Activated CD4-positive, alpha-beta T cell treated with anti-CD3 and anti-CD28 coated beads, Interleukin-2, amount 10 ng/mL, durations not matched to agents 7 days and 5 days (primary cell): Measurements from ENCODE around the gene SH3PXD2A. TPM values are rescaled to one million over a fixed set of nuclear protein-coding genes. Genes with fewer than 3 reads are reported as not detected.

Source experiments
- CTCF ChIA-PET: fragments of 350-600 bp; sonication (Branson Sonifier 250); formaldehyde crosslinking; loops from one replicate; lab custom pipeline; 2021; ENCODE audit warnings: antibody characterized with exemption; lab: Charles Lee
- POLR2A ChIA-PET: fragments of 350-600 bp; sonication (Branson Sonifier 250); formaldehyde crosslinking; loops from one replicate; lab custom pipeline; 2021; ENCODE audit warnings: antibody characterized with exemption; lab: Charles Lee
- DNase-seq: peaks from one replicate; pipeline ENCODE4 v3.0.0-alpha.2; 2020
- H3K27ac Mint-ChIP-seq: one replicate; pipeline ENCODE4 v1.8.0; 2021; ENCODE audit warnings: mild to moderate bottlenecking, moderate library complexity, mixed read lengths
- H3K27me3 Mint-ChIP-seq: one replicate; pipeline ENCODE4 v1.8.0; 2021; ENCODE audit warnings: mixed read lengths
- H3K36me3 Mint-ChIP-seq: one replicate; pipeline ENCODE4 v1.8.0; 2021; ENCODE audit warnings: low read depth, mixed read lengths
- H3K4me1 Mint-ChIP-seq: one replicate; pipeline ENCODE4 v1.8.0; 2021; ENCODE audit warnings: mixed read lengths
- H3K4me3 Mint-ChIP-seq: one replicate; pipeline ENCODE4 v1.8.0; 2021; ENCODE audit warnings: mild to moderate bottlenecking, moderate library complexity, mixed read lengths
- H3K9me3 Mint-ChIP-seq: one replicate; pipeline ENCODE4 v1.8.0; 2021; ENCODE audit warnings: mixed read lengths
- total RNA-seq, 2 experiments: library from RNA; stranded (reverse); gene quantifications; one replicate each; pipeline ENCODE4 v1.2.3, GENCODE V29; 2021

SH3PXD2A gene
- total RNA-seq, 2 experiments from 2014 or later: 11.9 to 12.7 TPM

- no peak overlapping the region for H3K4me3 Mint-ChIP-seq
- peaks cover 13% of the 10 kb centered on the region for H3K9me3 Mint-ChIP-seq
- H3K4me1 Mint-ChIP-seq: peaks cover 17% of the 10 kb centered on the region
- POLR2A ChIA-PET: no interaction called here
- DNase-seq: no peak
- no peak overlapping the region for H3K27ac Mint-ChIP-seq
- H3K36me3 Mint-ChIP-seq: peaks cover 24% of the 10 kb centered on the region
- no peaks in the 10 kb centered on the region for H3K27me3 Mint-ChIP-seq
- CTCF ChIA-PET: interaction anchor here (0.9 to 1.6 kb wide), 3 partner anchors 9 to 113 kb away, joined by 3 to 6 read pairs (median 5); no protein-coding TSS in a partner anchor
Measured at GRCh38 chr10:103657061-103657591, 198.2 kb downstream of the SH3PXD2A start.

DNA sequence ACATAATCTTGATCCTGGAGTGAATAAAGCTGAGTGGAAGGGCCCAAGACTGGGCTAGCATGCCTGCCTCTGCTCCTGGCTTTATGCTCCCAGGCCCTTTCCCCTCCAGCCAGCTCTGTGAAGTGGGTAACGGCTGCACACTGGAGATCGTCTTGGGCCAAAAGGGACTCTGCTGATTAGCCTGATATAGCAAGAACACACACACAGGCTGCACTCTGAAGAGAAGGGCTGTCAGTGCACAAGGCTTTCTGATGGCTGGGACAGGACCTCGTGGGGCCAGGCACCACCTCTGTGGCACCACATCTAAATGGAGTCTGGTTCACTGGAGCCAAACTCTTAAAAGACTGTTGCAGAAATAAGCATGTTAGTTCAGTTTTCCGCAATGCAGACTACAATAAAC, 200.5 kb downstream of the SH3PXD2A start:
- H3K27ac Mint-ChIP-seq: no peak overlapping the region
- POLR2A ChIA-PET: no interaction called here

DNA sequence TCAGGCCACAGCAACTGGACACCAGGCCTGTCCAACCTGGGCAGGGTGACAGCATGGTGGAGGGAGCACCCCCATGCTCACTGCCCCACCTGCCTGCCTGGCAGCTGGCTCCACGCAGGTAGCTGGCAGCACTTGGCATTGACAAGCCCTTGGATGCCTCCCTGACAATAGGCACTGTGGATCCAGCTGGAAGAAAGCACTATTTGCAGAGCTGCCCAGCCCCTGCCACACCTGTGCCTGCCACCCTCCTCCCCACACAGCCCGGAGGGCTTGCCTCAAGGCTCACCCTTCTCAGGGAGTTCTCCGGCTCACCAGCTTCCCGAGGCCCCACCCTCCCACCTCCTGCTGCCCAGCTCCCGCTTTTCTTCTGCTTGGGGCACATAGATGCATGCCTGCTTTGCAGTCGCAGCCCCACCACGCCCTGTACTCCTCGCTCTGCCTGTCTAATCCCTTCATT, 201.8 kb downstream of the SH3PXD2A start:
- ChIA-PET POLR2A (no interaction called here), CTCF (no interaction called here)
- peaks cover 5% of the 10 kb centered on the region for H3K4me1 Mint-ChIP-seq
- H3K9me3 Mint-ChIP-seq: peaks cover 13% of the 10 kb centered on the region
- peaks cover 23% of the 10 kb centered on the region for H3K36me3 Mint-ChIP-seq
- H3K27me3 Mint-ChIP-seq: no peaks in the 10 kb centered on the region
- no peak overlapping the region for H3K27ac Mint-ChIP-seq
- no peak overlapping the region for H3K4me3 Mint-ChIP-seq
- DNase-seq: no peak

More for the DNA sequence above, 200.5 kb downstream of the SH3PXD2A start:
- Mint-ChIP-seq H3K36me3 (peaks cover 24% of the 10 kb centered on the region), H3K4me1 (peaks cover 15% of the 10 kb centered on the region), H3K27me3 (no peaks in the 10 kb centered on the region), H3K9me3 (peaks cover 13% of the 10 kb centered on the region), H3K4me3 (no peak overlapping the region)
- DNase-seq: no peak
- CTCF ChIA-PET: interaction anchor here (0.6 kb wide), 1 partner anchor 28 kb away, joined by 3 read pairs; no protein-coding TSS in a partner anchor

- Mint-ChIP-seq H3K9me3 (peaks cover 11% of the 10 kb centered on the region), H3K36me3 (peaks cover 17% of the 10 kb centered on the region), H3K4me1 (peaks cover 2% of the 10 kb centered on the region), H3K27me3 (no peaks in the 10 kb centered on the region), H3K27ac (no peak overlapping the region), H3K4me3 (no peak overlapping the region)
- CTCF ChIA-PET: interaction anchor here (2.2 kb wide), 1 partner anchor 33 kb away, joined by 4 read pairs; no protein-coding TSS in a partner anchor
- POLR2A ChIA-PET: no interaction called here
- no peak for DNase-seq
Measured at GRCh38 chr10:103652599-103653281, 202.6 kb downstream of the SH3PXD2A start.

GRCh38 chr10:103651783-103652476, 203.4 kb downstream of the SH3PXD2A start:
- H3K4me3 Mint-ChIP-seq: no peak overlapping the region
- CTCF ChIA-PET: interaction anchor here (2.2 kb wide), 1 partner anchor 34 kb away, joined by 4 read pairs; no protein-coding TSS in a partner anchor
- no peak for DNase-seq
- peaks cover 9% of the 10 kb centered on the region for H3K36me3 Mint-ChIP-seq
- POLR2A ChIA-PET: no interaction called here
- H3K9me3 Mint-ChIP-seq: peaks cover 3% of the 10 kb centered on the region
- no peak overlapping the region for H3K27ac Mint-ChIP-seq
- no peaks in the 10 kb centered on the region for H3K27me3 Mint-ChIP-seq
- peaks cover 2% of the 10 kb centered on the region for H3K4me1 Mint-ChIP-seq

- CTCF ChIA-PET: interaction anchor here (2.2 kb wide), 1 partner anchor 35 kb away, joined by 4 read pairs; no protein-coding TSS in a partner anchor
Measured at GRCh38 chr10:103651333-103651732, 204.0 kb downstream of the SH3PXD2A start.

GRCh38 chr10:103649654-103650423, 205.5 kb downstream of the SH3PXD2A start:
- Mint-ChIP-seq H3K4me1 (peaks cover 2% of the 10 kb centered on the region), H3K27ac (peak overlapping the region; percentile 2), H3K27me3 (no peaks in the 10 kb centered on the region), H3K36me3 (no peaks in the 10 kb centered on the region), H3K4me3 (no peak overlapping the region), H3K9me3 (no peaks in the 10 kb centered on the region)
- ChIA-PET POLR2A (no interaction called here), CTCF (interaction anchor here (1.0 kb wide), 1 partner anchor 44 kb away, joined by 3 read pairs; no protein-coding TSS in a partner anchor)
- DNase-seq: no peak

More at GRCh38 chr10:103651333-103651732, 204.0 kb downstream of the SH3PXD2A start:
- POLR2A ChIA-PET: no interaction called here
- DNase-seq: no peak
- Mint-ChIP-seq H3K27ac (no peak overlapping the region), H3K27me3 (no peaks in the 10 kb centered on the region), H3K36me3 (peaks cover 5% of the 10 kb centered on the region), H3K4me3 (no peak overlapping the region), H3K4me1 (peaks cover 2% of the 10 kb centered on the region), H3K9me3 (no peaks in the 10 kb centered on the region)

- POLR2A ChIA-PET: no interaction called here
- Mint-ChIP-seq H3K36me3 (no peaks in the 10 kb centered on the region), H3K9me3 (no peaks in the 10 kb centered on the region), H3K4me1 (peaks cover 2% of the 10 kb centered on the region), H3K27ac (no peak overlapping the region), H3K4me3 (no peak overlapping the region), H3K27me3 (no peaks in the 10 kb centered on the region)
- DNase-seq: no peak
- CTCF ChIA-PET: interaction anchor here (1.0 kb wide), 1 partner anchor 43 kb away, joined by 3 read pairs; no protein-coding TSS in a partner anchor
Measured at GRCh38 chr10:103648636-103649532, 206.5 kb downstream of the SH3PXD2A start.

- H3K4me3 Mint-ChIP-seq: no peak overlapping the region
- CTCF ChIA-PET: no interaction called here
- H3K4me1 Mint-ChIP-seq: peaks cover 2% of the 10 kb centered on the region
- H3K9me3 Mint-ChIP-seq: no peaks in the 10 kb centered on the region
- no peak overlapping the region for H3K27ac Mint-ChIP-seq
- no peaks in the 10 kb centered on the region for H3K36me3 Mint-ChIP-seq
- POLR2A ChIA-PET: no interaction called here
- H3K27me3 Mint-ChIP-seq: no peaks in the 10 kb centered on the region
- no peak for DNase-seq
Measured at GRCh38 chr10:103648251-103648635, 207.1 kb downstream of the SH3PXD2A start.

GRCh38 chr10:103646304-103646703, 209.1 kb downstream of the SH3PXD2A start:
- ChIA-PET CTCF (interaction anchor here (1.5 kb wide), 1 partner anchor 24 kb away, joined by 4 read pairs; no protein-coding TSS in a partner anchor), POLR2A (no interaction called here)
- no peak for DNase-seq
- no peak overlapping the region for H3K27ac Mint-ChIP-seq
- no peaks in the 10 kb centered on the region for H3K4me1 Mint-ChIP-seq
- H3K9me3 Mint-ChIP-seq: no peaks in the 10 kb centered on the region
- no peaks in the 10 kb centered on the region for H3K27me3 Mint-ChIP-seq
- no peaks in the 10 kb centered on the region for H3K36me3 Mint-ChIP-seq
- H3K4me3 Mint-ChIP-seq: no peak overlapping the region

- CTCF ChIA-PET: interaction anchor here (0.9 to 1.5 kb wide), 2 partner anchors 23 to 203 kb away, joined by 4 read pairs; no protein-coding TSS in a partner anchor
- no peak overlapping the region for H3K27ac Mint-ChIP-seq
Measured at GRCh38 chr10:103645141-103646054, 210.0 kb downstream of the SH3PXD2A start.

More at GRCh38 chr10:103645141-103646054, 210.0 kb downstream of the SH3PXD2A start:
- H3K36me3 Mint-ChIP-seq: no peaks in the 10 kb centered on the region
- DNase-seq: no peak
- POLR2A ChIA-PET: no interaction called here
- no peak overlapping the region for H3K4me3 Mint-ChIP-seq
- no peaks in the 10 kb centered on the region for H3K9me3 Mint-ChIP-seq
- no peaks in the 10 kb centered on the region for H3K4me1 Mint-ChIP-seq
- no peaks in the 10 kb centered on the region for H3K27me3 Mint-ChIP-seq
